ENCODE results near the gene EID2B.

The EID2B gene

GRCh38 chr19:39539518-39540332 lies 7.1 kb upstream of the EID2B start, which contains the start of gene EID2 (continued):
- TF ChIP-seq YY1 (tag by site-specific recombination; IDR thresholded peaks at IDR 0.05) (peak; percentile 84), ZNF239 (tag by site-specific recombination; IDR thresholded peaks at IDR 0.05) (no peak), ZNF654 (tag by site-specific recombination; IDR thresholded peaks at IDR 0.05; ENCODE audit: low read depth) (peak; percentile 55; the same call in 1 of the 2 replicates), GLI2 (tag by site-specific recombination; IDR thresholded peaks at IDR 0.05; ENCODE audit: borderline replicate concordance, low read depth) (no peak), ZNF610 (tag by site-specific recombination; IDR thresholded peaks at IDR 0.05; ENCODE audit: borderline replicate concordance) (no peak), GLIS1 (tag by site-specific recombination; IDR thresholded peaks at IDR 0.05) (peak; percentile 46), EGR2 (tag by site-specific recombination; IDR thresholded peaks at IDR 0.05; ENCODE audit: low read depth) (peak; percentile 92), SP3 (tag by site-specific recombination; IDR thresholded peaks at IDR 0.05) (peak; percentile 22; the same call in 1 of the 2 replicates), ZNF701 (tag by site-specific recombination; IDR thresholded peaks at IDR 0.05) (no peak), ZNF660 (tag by site-specific recombination; IDR thresholded peaks at IDR 0.05) (peak; percentile 83), KLF7 (tag by site-specific recombination; IDR thresholded peaks at IDR 0.05; ENCODE audit: borderline replicate concordance) (no peak), KLF10 (tag by site-specific recombination; IDR thresholded peaks at IDR 0.05) (0 out of 2 replicates have a peak, but pooled peaks have one; percentile 15), ZNF48 (tag by site-specific recombination; IDR thresholded peaks at IDR 0.05) (no peak), ZBTB20 (tag by site-specific recombination; IDR thresholded peaks at IDR 0.05) (peak; percentile 70; the same call in 1 of the 2 replicates), ZNF571 (tag by site-specific recombination; IDR thresholded peaks at IDR 0.05) (no peak), ZNF433 (tag by site-specific recombination; IDR thresholded peaks at IDR 0.05; ENCODE audit: low read depth) (no peak), ZNF24 (tag by site-specific recombination; IDR thresholded peaks at IDR 0.05) (peak; percentile 30; the same call in 1 of the 2 replicates), ZNF266 (tag by site-specific recombination; IDR thresholded peaks at IDR 0.05; ENCODE audit: low read depth) (no peak), ZNF341 (tag by site-specific recombination; IDR thresholded peaks at IDR 0.05; ENCODE audit: low read depth) (peak; percentile 73), OVOL3 (tag by site-specific recombination; IDR thresholded peaks at IDR 0.05) (no peak), ZNF335 (tag by site-specific recombination; conservative IDR thresholded peaks at IDR 0.05) (peak; percentile 99), ZNF513 (tag by site-specific recombination; IDR thresholded peaks at IDR 0.05) (0 out of 2 replicates have a peak, but pooled peaks have one; percentile 12), ZSCAN5A (tag by site-specific recombination; IDR thresholded peaks at IDR 0.05) (no peak)
- TF ChIP-seq, protein P1, sequence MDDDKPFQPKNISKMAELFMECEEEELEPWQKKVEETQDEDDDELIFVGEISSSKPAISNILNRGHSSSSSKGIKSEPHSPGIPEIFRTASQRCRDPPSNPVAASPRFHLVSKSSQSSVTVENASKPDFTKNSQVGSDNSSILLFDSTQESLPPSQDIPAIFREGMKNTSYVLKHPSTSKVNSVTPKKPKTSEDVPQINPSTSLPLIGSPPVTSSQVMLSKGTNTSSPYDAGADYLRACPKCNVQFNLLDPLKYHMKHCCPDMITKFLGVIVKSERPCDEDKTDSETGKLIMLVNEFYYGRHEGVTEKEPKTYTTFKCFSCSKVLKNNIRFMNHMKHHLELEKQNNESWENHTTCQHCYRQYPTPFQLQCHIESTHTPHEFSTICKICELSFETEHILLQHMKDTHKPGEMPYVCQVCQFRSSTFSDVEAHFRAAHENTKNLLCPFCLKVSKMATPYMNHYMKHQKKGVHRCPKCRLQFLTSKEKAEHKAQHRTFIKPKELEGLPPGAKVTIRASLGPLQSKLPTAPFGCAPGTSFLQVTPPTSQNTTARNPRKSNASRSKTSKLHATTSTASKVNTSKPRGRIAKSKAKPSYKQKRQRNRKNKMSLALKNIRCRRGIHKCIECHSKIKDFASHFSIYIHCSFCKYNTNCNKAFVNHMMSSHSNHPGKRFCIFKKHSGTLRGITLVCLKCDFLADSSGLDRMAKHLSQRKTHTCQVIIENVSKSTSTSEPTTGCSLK (tag by site-specific recombination; IDR thresholded peaks at IDR 0.05) = no peak
- TF ChIP-seq, protein P2, sequence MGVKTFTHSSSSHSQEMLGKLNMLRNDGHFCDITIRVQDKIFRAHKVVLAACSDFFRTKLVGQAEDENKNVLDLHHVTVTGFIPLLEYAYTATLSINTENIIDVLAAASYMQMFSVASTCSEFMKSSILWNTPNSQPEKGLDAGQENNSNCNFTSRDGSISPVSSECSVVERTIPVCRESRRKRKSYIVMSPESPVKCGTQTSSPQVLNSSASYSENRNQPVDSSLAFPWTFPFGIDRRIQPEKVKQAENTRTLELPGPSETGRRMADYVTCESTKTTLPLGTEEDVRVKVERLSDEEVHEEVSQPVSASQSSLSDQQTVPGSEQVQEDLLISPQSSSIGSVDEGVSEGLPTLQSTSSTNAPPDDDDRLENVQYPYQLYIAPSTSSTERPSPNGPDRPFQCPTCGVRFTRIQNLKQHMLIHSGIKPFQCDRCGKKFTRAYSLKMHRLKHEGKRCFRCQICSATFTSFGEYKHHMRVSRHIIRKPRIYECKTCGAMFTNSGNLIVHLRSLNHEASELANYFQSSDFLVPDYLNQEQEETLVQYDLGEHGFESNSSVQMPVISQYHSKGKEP (tag by site-specific recombination; IDR thresholded peaks at IDR 0.05) = peak; percentile 55; the same call in 1 of the 2 replicates
- TF ChIP-seq, protein P3, sequence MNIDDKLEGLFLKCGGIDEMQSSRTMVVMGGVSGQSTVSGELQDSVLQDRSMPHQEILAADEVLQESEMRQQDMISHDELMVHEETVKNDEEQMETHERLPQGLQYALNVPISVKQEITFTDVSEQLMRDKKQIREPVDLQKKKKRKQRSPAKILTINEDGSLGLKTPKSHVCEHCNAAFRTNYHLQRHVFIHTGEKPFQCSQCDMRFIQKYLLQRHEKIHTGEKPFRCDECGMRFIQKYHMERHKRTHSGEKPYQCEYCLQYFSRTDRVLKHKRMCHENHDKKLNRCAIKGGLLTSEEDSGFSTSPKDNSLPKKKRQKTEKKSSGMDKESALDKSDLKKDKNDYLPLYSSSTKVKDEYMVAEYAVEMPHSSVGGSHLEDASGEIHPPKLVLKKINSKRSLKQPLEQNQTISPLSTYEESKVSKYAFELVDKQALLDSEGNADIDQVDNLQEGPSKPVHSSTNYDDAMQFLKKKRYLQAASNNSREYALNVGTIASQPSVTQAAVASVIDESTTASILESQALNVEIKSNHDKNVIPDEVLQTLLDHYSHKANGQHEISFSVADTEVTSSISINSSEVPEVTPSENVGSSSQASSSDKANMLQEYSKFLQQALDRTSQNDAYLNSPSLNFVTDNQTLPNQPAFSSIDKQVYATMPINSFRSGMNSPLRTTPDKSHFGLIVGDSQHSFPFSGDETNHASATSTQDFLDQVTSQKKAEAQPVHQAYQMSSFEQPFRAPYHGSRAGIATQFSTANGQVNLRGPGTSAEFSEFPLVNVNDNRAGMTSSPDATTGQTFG (tag by site-specific recombination; IDR thresholded peaks at IDR 0.05; ENCODE audit: borderline replicate concordance) = no peak
